GM10266 (cell line): ENCODE data around the gene ADSS2.

Source experiments
- DNase-seq: peaks from one replicate; pipeline ENCODE4 v3.0.0; 2012; ENCODE audit errors: extremely low spot score
- TF ChIP-seq, protein P1 (sequence below): IDR thresholded peaks from 2 replicates; pipeline ENCODE4 v1.5.1; 2012; ENCODE audit warnings: mild to moderate bottlenecking, low read depth; ENCODE audit not compliant: control insufficient read depth, insufficient read depth; ENCODE audit errors: missing control alignments

ADSS2 gene

GRCh38 chr1:244431166-244431565 lies 20.5 kb downstream of the ADSS2 start:
- TF ChIP-seq, protein P1, sequence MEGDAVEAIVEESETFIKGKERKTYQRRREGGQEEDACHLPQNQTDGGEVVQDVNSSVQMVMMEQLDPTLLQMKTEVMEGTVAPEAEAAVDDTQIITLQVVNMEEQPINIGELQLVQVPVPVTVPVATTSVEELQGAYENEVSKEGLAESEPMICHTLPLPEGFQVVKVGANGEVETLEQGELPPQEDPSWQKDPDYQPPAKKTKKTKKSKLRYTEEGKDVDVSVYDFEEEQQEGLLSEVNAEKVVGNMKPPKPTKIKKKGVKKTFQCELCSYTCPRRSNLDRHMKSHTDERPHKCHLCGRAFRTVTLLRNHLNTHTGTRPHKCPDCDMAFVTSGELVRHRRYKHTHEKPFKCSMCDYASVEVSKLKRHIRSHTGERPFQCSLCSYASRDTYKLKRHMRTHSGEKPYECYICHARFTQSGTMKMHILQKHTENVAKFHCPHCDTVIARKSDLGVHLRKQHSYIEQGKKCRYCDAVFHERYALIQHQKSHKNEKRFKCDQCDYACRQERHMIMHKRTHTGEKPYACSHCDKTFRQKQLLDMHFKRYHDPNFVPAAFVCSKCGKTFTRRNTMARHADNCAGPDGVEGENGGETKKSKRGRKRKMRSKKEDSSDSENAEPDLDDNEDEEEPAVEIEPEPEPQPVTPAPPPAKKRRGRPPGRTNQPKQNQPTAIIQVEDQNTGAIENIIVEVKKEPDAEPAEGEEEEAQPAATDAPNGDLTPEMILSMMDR: no peak
- DNase-seq: no peak

GRCh38 chr1:244429818-244430217 lies 21.9 kb downstream of the ADSS2 start:
- TF ChIP-seq, protein P1: no peak
- no peak for DNase-seq

GRCh38 chr1:244427647-244428046 lies 24.1 kb downstream of the ADSS2 start:
- no peak for DNase-seq
- TF ChIP-seq, protein P1: no peak

DNA sequence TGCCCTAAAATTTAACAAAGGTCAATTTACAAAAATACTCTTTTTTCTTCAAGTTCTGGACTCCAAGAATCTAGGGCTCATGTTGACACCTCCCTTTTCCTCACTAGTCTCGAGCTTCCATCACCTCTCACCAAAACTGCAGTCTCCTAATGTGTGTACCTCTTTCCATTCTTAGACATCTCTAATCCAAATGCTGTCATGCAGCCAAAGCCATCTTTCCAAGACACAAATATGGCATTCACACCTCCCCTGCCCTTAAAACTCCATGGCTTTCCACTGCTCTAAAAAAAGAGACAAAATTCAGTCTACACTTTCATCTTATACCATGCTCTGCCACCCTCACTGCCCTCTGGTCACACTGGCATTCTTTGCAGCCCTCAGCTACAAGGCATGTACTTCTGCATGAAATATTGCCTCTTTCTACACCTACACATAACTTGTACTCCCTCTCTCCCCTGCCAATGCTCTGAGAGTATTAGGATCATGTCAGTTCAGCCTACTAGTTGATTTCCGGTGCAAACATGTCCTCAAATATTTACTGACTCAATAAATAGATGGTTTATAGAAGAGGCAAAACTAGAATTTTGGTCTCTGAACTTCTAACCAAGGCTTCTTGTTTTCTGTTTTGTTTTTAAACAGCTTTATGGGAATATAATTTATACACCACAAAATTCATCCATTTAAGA lies 26.9 kb downstream of the ADSS2 start:
- no peak for DNase-seq
- TF ChIP-seq, protein P1: no peak

GRCh38 chr1:244422174-244422573 lies 29.5 kb downstream of the ADSS2 start:
- TF ChIP-seq, protein P1: no peak
- no peak for DNase-seq

DNA sequence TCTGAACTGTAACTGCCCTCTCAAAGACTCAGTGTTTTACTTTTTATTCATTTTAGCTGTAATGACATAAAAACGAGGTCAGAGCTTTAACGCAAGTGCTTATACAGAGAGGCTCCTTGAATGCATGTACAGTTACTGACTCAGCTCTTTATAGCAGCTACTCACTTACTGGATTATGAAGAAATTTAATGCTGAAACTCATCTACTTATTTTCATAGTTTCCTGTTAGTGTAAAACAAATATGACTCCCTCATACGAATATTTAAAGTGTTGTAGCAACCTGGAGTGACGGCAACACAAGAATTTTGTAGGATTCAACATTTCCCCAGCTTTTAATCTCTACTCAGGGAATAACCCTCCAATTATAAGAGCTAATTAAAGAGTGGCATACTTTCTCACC lies 32.7 kb downstream of the ADSS2 start:
- DNase-seq: no peak
- TF ChIP-seq, protein P1: no peak

DNA sequence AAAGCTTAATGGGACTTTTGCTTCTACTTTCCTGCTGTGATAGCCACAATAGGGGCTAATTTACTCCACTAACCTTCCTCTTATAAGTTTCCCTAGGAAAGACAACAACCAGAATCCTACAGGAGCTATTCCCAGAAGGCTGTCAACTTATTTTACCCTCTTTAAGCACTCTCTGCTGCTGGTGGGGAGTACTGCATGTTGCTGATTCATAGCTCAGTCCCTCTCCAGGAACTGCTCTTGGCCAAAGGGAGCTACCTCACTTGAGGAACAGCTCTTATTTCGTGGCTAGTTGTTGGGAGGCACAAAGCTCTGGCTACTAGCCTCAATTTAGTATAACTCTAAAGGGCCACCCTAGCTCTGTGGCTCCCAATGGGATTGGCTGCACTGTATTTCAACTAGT lies 37.2 kb downstream of the ADSS2 start:
- no peak for DNase-seq

More for the DNA sequence above, 37.2 kb downstream of the ADSS2 start:
- TF ChIP-seq, protein P1: no peak
